AG09309 (cell line): ENCODE measurements around the gene FAM98B.

Source experiments
- DNase-seq: peaks from one replicate; pipeline ENCODE4 v3.0.0-alpha.2; 2010; ENCODE audit warnings: low read depth
- H3K4me3 ChIP-seq: 2 replicates; pipeline ENCODE4 v1.5.1; 2011; ENCODE audit warnings: mild to moderate bottlenecking, low read depth, low read length, moderate library complexity; ENCODE audit not compliant: control insufficient read depth
- TF ChIP-seq, protein P1 (sequence below): IDR thresholded peaks from 2 replicates; pipeline ENCODE4 v1.5.1; 2011; ENCODE audit warnings: mild to moderate bottlenecking, low read depth, low read length, inconsistent platforms; ENCODE audit not compliant: insufficient read depth, control insufficient read depth; ENCODE audit errors: missing control alignments

FAM98B gene

DNA sequence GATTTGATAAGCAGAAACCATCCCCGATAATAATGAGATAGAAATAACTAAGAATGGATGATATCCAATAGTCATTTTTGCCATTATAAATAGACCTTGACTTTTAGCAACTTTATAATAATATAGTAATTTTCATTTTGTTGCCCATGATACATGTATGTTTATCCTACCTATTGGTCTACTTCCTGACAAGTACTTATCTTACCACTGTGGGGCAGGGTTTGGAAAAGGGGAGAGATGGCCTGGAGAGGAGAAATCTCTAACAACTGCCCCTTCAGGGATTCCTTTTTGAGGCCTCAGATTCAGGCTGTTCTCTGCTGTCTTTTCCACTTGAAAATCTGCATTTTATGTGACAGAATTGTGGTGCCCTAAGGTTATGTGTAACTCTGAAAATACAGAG, 42.2 kb downstream of the FAM98B start:
- no peak for DNase-seq
- TF ChIP-seq, protein P1, sequence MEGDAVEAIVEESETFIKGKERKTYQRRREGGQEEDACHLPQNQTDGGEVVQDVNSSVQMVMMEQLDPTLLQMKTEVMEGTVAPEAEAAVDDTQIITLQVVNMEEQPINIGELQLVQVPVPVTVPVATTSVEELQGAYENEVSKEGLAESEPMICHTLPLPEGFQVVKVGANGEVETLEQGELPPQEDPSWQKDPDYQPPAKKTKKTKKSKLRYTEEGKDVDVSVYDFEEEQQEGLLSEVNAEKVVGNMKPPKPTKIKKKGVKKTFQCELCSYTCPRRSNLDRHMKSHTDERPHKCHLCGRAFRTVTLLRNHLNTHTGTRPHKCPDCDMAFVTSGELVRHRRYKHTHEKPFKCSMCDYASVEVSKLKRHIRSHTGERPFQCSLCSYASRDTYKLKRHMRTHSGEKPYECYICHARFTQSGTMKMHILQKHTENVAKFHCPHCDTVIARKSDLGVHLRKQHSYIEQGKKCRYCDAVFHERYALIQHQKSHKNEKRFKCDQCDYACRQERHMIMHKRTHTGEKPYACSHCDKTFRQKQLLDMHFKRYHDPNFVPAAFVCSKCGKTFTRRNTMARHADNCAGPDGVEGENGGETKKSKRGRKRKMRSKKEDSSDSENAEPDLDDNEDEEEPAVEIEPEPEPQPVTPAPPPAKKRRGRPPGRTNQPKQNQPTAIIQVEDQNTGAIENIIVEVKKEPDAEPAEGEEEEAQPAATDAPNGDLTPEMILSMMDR, result no peak
- no peak overlapping the region for H3K4me3 ChIP-seq

DNA sequence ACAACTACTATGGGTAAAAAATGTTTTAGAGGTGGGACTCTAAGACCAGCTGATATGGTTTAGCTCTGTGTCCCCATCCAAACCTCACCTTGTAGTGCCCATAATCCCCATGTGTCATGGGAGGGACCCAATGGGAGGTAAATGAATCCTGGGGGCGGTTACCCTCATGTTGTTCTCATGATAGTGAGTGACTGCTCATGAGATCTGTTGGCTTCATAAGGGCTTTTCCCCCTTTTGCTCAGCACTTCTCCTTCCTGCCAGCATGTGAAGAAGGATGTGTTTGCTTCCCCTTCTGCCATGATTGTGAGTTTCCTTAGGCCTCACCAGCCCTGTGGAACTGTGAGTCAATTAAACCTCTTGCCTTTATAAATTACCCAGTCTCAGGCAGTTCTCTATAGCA, 45.7 kb downstream of the FAM98B start:
- TF ChIP-seq, protein P1, result no peak
- H3K4me3 ChIP-seq, result no peak overlapping the region
- no peak for DNase-seq

DNA sequence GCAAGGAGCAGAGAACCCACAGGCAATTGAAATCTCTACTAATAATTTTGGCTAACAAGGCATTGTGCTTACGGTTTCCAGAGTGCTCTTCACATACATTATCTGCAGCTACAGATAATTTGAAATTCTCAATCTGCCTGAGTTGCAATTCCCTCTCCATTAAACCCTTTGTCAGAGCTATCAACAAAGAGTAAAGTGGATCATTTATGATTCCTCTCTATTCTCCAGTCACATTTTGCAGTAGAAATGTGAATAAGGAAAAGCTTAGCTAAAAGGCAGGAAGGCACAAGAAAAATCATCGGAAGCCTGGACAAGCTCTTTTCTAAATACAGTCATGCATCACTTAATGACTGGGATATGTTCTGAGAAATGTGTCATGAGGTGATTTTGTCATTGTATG, 49.6 kb downstream of the FAM98B start:
- DNase-seq, result no peak
- TF ChIP-seq, protein P1, result no peak

DNA sequence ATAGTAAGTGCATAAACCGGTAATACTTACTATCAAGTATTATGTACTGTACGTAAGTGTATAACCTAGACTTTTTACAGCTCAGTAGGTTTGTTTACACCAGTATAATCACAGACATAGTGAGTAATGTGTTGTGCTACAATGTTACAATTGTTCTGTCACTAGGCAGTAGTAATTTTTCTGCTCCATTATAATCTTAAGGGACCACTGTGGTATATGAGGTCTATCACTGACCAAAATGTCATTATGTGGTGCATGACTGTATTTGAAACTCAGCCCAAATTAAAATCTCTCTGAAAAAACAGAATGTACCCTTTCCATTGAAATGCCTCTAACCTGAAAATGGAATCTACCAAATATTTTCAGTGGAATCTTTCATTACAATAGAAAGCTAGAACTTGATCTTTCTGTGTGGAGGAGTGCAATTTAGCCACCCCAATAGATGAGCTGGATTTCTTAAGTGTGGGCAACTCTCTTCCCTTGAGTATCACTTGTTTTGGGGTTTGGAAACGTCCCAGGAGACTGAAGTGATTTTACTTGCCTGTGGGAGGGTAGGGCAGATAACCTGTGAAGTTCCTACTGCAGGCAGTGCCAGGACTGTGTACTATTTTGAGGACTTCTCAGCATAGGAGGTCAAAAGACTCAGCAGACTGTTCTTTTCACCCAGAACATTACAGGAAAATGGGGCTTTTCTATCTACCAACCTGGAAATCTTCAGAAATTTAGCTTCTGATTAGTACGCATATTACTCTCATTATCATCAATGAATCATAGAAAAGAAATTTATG, 50.9 kb downstream of the FAM98B start:
- no peak for DNase-seq
- TF ChIP-seq, protein P1, result no peak
- no peak overlapping the region for H3K4me3 ChIP-seq

More for the DNA sequence above, 49.6 kb downstream of the FAM98B start:
- no peak overlapping the region for H3K4me3 ChIP-seq

DNA sequence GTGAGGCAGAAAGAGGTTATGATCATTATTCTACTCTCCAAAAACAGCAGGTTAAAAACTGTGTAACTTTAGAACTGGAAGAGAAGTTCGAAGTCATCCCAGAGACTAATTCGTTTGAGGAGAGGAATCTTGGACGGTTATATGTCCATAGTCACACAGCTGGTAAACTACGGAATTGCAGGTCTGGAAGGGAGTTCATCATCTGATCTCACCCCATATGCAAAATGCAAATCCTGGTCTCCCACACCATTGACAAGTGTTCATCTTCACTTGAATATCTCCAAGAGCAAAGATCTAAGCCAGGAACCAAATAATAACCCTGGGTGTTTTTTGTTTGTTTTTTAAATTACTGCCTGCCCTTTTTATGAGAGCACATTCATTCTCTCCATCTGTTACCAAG, 53.1 kb downstream of the FAM98B start:
- TF ChIP-seq, protein P1, result no peak
- no peak overlapping the region for H3K4me3 ChIP-seq
- no peak for DNase-seq

DNA sequence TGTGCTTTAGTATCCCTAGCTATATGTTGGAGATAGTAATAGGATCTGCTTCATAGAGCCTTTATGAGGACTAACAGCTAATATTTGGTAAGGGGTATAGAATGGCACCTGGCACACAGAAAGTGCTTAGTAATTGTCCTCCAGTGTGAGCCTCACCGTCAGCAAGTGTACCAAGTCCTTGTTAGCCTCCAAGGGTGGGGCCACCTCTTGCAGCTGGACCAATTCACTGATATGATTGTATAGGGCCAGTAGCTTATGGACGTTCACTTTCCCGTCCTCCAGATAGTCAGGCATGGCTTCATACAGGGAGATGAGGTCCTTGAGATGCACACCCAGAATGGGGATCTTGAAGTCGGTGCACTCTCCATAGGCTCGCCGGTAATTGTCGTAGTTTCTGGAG, 53.6 kb downstream of the FAM98B start:
- DNase-seq, result no peak
- TF ChIP-seq, protein P1, result no peak
- H3K4me3 ChIP-seq, result no peak overlapping the region
